Stimulated activated CD8-positive, alpha-beta memory T cell treated with anti-CD3 and anti-CD28 coated beads, Interleukin-15, amount 100 ng/mL, for 4 hours (primary cell): Measurements from ENCODE around the gene PARD6B.
"Not testable (repeated sequence)": the region's sequence is repeated elsewhere in the genome, so short reads cannot be mapped to it uniquely, and the experiment has no call there.

Source experiments
- DNase-seq, 2 donors: peaks; one replicate each; pipeline ENCODE4 v3.0.0-alpha.2; 2020; ENCODE audit warnings: low read depth in 2 of 2

The PARD6B gene

DNA sequence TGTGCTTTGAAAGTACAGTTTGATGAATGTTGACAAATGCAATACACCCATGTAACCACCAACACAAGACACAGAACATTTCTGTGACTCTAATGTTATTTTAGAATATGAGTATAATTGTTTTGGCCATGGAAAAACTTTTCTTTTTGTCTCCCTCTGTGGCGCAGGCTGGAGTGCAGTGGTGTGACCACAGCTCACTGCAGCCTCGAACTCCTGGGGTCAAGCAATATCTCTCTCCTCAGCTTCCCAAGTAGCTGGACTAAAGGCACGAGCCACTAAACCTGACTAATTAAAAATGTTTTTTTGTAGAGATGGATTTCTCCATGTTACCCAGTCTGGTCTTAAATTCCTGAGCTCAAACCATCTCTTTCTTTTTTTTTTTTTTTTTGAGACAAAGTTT, 43.1 kb downstream of the PARD6B start:
- no peak for DNase-seq

DNA sequence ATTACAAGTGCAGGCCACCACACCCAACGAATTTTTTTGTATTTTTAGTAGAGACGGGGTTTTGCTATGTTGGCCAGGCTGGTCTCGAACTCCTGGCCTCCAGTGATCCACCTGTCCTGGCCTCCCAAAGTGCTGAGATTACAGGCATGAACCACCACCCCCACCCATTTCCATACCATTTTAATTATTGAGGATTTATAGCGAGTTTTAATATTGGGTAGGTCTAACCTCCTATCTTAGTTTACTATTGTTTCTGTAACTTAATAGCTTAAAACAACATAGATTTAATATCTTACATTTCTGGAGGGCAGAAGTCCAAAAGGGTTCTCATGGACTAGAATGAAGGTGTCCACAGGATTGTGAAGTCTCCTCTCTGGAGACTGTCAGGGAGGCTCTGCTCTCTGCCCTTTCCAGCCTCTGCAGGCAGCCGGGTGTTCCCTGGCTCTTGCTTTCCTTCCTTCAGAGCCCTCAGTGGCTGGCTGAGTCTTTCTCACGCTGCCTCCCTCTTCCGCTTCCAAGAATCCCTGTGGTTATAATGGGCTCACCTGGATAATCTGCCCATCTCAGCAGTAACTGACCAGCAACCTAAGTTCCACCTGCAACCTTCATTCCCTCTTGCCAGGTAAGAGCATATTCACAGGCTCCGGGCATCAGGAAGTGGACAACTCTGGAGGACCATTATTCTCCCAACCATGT, 44.9 kb downstream of the PARD6B start:
- DNase-seq: no peak

DNA sequence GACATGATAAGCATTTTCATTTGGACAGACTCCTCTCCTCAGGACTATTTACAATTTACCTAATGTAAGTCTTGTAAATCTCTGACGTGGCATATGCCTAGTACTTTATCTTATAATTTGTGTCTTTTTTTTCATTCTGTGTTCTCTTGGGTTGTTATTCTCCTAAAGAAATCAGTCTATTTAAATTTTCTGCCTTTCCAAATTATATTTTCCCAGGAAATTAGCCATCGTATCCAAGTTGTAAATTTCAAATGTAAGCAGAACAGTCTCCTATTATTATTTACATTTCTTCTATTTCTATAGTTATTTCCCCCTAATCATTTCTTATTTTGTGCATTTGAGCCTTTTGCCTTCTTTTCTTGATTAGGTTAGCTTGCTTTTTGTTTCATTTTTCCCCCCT, 46.0 kb downstream of the PARD6B start:
- no peak for DNase-seq

DNA sequence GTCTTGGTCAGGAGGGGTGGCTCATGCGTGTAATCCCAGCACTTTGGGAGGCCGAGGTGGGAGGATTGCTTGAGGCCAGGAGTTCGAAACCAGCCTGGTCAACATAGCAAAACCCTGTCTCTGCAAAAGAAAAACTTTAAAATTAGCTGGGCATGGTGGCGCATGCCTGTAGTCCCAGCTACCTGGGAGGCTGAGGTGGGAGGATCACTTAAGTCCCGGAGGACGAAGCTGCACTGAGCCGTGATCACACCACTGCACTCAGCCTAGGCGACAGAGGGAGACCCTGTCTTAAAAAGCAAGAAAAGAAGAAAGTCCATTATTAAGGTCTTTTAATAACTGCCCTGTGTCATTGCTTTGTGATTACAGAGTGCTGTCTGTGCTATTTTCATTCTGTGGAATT, 47.6 kb downstream of the PARD6B start:
- not testable (repeated sequence) for DNase-seq

DNA sequence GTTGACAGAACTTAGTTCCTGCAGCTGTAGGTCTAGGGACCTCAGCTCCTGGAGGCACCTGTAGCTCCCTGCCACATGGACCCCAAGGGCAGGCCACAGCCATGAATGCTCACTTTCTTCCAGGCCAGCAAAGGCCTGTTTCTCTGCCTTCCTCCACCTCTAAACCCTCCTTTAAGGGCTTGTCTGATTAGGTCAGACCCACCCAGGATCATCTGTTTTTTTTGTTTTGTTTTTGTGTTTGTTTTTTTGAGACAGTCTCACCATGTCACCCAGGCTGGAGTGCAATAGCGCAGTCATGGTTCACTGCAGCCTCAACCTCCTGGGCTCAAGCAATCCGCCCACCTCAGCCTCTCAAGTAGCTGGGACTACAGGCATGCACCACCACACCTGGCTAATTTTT, 52.0 kb downstream of the PARD6B start:
- DNase-seq: no peak

DNA sequence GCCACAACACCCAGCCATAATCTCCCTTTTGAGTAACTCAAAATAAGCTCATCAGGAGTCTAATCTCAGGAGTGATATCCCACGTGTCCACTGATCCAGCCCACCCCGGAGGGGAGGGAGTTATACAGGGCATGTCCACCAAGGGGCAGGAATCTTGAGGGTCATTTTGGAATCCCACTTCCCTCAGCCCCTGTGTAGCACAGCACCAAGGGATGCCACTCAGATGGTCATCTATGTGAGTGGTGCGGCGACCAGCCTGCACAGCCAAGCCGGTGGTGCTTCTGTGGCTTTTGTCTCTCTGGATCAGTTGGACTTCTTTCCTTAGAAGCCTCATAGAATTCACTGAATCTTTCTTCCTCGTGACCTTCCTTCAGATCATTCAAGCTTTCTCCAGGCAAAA, 52.5 kb downstream of the PARD6B start:
- DNase-seq: no peak

DNA sequence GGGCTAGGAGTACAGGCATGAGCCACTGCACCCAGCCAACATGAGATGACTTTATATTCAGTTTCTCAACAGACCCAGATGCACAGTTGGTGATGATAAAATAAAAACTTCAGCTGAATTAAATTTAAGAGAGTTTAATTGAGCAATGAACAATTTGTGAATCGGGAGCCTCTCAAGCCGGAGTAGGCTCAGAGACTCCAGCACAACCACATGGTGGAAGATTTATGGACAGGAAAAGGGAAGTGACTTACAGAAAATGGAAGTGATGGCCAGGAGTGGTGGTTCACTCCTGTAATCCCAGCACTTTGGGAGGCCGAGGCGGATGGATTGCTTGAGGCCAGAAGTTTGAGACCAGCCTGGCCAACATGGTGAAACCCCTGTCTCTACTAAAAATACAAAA, 53.1 kb downstream of the PARD6B start:
- no peak for DNase-seq

DNA sequence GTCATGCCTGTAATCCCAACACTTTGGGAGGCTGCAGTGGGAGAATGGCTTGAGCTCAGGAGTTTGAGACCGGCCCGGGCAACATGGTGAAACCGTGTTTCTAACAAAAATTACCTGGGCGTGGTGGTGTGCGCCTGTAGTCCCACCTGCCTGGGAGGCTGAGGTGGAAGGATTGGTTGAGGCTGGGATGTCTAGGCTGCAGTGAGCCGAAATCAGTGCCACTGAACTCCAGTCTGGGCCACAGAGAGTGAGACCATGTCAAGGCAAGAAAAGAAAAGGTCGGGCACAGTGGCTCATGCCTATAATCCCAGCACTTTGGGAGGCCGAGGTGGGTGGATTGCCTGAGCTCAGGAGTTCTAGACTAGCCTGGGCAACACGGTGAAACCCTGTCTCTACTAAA, 55.3 kb downstream of the PARD6B start:
- DNase-seq: no peak

DNA sequence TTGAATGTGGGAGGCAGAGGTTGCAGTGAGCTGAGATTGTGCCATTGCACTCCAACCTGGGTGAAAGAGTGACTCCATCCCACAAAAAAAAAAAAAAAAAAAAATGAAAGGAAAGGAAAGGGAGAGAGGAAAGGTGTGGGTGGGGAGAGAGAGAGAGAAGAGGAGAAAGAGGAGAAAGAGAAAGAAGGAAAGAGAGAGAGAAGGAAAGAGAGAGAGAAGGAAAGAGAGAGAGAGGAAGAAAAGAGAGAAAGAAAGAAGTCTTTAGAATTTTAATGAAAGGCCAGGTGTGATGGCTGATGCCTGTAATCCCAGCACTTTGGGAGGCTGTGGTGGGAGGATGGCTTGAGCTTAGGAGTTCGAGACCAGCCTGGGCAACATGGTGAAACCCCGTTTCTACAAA, 55.8 kb downstream of the PARD6B start:
- DNase-seq: no peak

DNA sequence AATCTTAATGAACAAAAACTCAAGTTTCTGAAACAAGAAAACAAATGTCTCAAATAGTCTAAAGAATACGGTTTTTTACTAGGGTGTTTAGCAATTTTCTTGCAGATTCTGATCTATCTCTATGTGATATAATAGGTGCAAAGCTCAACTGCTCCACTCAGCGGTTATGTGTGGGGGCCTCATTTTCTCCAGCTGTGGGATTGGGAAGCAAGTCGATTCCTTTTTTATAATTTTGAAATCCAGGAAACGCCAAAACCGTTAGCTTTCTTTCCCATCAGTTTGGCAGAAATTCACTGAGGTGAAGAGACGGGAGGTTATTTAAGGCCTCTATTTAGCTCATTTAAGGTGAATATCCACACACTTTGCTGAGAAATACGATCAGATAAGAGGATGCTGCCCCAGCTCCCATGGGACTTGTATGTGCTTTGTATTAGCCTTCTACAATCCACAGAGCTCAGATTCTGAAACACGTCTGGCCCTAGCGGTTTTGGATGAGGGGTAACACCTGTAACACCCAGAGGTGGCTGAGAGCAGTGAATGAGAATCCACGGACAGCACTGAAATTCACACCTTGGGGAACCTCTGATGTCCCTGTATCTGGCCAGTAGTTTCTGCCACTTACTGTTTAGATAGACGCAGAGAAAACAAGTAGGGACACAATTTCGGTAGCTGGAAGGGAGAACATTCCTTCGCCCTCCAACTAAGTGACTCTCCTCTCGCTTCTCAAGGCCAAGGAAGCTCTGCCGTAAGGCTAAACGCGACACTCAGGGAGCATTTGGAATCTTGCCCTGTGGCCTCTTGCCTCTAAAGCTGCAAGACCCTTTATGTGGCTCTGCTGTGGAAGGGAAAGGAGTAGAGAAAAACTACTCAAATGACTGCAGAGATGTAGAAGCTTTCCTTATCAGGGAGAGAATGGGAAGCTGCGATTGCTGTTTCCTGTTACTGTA, 56.9 kb downstream of the PARD6B start:
- DNase-seq: no peak

DNA sequence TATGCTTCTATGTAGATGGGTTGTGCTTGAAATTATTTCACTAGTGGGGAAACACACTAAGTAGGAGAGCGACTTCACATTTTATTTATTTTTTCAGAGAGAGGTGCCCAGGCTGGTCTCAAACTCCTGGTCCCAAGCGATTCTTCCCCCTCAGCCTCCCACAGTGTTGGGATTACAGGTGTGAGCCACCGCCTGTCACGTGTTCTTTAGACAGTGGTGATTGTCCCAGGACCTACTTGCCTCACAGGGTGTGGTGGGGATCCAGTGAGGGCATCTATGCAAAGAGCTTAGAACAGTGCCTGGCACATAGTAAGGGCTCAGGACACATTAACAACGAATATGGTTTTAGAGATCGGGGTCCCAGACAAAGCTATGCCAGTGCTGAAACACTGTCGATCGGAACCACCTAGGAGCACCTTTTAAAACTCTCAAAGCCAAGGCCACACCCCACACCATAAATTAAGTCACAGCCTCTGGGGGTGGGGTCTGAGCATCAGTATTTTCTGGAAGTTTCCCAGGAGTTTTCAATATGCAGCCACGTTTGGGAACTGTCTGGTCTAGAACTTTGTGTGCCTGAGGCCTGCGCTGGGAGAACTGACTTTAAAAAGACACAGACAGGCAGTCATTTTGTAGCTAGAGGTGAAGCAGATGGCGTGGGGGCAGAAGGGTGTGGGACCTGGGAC, 58.7 kb downstream of the PARD6B start:
- no peak for DNase-seq

DNA sequence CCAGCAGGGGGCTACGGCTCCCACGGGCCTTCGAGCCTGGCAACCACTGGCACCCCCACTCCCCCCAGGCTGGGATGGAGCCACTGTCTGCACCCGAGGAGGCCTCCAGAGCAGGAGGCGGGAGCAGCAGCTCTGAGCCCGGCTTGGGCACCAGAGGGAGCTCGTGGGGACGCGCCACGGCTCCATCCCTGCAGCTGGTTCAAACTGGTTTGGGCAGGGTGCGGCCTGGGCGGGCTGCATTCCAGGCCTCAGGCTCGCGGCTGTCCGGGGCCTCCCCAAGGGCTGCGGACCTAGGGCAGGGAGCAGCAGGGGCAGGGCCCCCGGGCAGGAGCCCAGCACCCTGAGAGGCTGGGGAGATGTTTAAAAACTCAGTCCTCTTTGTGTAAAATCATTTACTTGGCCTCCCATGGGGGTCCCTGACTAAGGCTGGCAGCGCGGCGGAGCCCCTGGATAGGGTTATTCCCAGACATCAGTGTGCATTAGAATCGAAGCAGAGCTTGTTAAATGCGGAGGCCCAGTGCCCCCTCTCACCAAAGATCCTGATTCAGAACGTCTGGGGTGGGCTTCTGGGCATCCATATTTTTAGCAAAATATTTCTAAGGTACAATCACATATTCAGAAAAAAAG, 59.4 kb downstream of the PARD6B start:
- peak; percentile 55 to 56 for DNase-seq

DNA sequence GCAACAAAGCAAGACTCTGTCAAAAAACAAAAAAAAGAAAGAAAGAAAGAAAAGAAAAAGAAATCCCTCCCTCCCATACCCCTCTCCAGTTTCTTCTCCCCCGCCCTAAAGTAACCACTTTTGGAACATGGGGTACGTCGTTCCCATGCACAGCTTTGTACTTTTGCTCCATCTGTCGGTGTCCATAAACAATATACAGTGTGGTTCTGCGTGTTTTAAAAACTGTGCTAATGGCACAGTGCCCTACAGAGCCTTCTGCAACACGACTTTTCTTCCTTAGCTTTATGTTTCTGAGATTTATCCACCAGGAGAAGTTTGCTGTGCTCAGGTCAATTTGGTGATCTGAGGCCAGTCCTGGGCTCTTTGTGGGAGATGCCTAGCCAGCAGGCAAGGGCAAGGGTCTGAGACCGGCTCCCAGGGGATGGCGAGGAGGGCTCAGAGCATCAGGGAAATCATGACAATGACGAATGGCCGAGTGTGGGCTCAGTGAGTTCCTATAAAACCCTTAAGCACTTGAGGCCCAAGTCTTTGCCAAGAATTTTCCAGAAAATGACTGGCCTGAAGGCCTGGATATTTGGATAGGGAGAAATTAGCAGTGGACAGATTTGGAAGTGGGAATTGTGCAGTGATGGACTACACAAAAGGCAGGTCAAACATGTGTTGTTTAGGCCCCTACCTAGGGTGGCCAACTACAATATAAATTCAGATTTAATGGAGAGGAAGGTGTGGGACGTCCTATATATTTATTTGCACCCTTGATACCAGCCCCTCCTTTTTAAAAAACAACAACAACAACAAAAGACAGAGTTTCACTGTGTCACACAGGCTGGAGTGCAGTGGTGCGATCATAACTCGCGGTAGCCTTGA, 61.6 kb downstream of the PARD6B start:
- DNase-seq: no peak

DNA sequence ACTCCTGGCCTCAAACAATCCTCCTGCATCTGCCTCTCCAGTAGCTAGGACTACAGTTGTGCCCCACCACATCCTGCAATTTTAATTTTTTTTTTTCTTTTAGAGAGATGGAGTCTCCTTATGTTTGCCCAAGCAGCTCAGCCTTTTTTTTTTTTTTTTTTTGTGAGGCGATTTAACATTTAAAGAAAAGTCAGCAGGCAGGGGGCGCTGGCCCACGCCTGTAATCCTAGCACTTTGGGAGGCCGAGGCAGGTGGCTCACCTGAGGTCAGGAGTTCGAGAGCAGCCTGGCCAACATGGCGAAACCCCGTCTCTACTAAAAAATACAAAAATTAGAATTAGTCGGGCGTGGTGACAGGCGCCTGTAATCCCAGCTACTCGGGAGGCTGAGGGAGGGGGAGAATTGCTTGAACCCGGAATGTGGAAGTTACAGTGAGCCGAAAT, 62.2 kb downstream of the PARD6B start:
- DNase-seq: not testable (repeated sequence)

DNA sequence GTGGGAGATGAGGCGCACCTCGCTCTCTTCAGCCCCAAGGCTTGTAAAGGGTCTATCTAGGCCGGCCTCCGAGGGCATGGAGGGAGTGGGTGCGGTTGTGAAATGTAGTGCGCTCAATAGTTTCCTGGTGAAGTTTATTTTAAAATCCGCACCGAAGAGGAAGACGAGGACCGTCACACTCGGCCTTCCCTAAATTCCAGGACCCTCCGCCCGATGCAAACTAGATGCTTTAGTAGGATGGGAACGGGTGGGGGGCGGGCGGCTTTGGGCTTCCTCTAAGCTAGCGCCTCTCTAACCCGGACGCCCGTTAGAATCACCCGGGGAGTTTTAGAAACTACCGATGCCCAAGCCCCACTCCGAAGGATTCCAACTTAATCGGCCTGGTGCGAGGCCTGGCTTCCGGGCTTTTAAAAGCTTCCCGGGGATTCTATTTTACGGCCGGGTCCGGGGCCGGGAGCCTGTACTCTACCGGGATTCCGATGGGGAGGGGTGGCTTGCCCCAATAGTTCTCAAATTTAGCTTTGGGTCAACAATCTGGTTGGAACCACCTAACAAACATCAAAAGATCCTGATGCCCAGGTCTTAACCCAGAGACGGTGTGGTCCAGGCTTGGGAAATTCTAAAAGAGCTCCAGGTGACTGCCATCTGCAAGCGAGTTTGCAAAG, 62.9 kb downstream of the PARD6B start:
- DNase-seq: no peak

DNA sequence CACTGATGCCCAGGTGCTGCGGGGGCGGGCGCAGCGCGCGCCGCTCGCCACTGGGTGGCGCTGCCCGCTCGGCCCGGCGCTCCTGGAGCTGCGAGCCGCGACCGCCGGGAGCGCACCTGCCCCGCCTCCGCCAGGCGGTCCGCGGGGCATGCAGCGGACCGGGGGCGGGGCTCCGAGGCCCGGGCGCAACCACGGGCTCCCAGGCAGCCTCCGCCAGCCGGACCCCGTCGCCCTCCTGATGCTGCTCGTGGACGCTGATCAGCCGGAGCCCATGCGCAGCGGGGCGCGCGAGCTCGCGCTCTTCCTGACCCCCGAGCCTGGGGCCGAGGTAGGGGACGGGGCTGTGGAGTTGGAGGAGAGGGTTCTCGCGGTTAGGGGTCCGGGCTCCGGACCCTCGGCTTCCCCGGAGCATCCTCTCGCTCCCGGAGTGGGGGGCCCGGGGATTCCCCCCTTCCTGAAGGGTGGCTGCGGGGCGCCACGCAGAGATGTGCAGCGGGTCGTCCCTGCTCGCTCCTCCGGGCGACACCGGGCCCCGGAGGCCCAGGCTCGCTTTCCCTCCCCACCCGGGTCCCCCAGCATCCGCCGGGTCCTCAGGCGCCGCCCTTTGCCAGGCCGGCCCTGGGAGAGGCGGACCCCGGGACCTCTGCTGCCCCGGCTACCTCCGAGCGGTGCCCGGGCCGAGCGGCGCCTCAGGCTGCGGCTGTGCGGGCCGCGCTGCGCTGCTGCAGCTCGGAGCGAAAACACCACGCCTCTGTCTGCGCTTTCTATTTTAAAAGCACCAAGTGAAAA, 63.7 kb downstream of the PARD6B start, which contains the start of gene BCAS4:
Gene BCAS4 (plus strand): TSS at position 216 of the 789 bp plus-strand sequence. CDS start 23 bp downstream, at position 239.
- DNase-seq: peak; percentile 58 to 80

DNA sequence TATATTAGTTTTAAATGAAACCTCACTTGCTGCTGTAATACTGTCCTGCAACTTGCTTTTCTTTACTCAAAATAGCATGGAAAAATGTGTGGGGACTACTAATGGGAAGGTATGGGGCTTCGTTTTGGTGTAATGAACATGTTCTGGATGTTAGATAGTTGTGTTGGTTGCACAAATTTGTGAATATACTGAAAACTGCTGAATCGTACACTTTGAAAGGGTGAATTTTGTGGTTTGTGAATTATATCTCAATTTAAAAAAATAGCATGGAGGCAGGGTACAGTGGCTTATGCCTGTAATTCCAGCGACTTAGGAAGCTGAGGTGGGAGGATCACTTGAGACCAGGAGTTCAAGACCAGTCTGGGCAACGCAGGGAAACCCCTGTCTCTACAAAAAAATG, 65.8 kb downstream of the PARD6B start:
- DNase-seq: no peak

DNA sequence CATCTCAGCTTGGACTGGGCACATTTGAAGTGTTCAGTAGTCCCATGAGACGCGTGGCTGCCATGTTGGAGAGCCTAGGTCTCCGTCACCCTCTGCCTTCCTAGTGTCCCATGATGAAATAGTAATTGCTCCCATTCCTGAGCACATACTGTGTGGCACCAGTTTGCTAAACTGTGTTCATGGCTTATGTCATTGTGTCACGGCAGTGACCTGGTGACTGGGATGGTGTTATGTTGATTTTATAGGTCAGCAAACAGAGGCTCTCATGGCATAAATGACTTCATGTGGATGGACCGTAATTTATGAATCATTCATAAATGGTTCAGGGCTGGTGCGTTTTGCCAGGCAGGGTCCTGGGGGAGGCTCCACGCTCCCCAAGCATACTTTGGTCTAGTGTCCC, 67.3 kb downstream of the PARD6B start:
- DNase-seq: no peak

DNA sequence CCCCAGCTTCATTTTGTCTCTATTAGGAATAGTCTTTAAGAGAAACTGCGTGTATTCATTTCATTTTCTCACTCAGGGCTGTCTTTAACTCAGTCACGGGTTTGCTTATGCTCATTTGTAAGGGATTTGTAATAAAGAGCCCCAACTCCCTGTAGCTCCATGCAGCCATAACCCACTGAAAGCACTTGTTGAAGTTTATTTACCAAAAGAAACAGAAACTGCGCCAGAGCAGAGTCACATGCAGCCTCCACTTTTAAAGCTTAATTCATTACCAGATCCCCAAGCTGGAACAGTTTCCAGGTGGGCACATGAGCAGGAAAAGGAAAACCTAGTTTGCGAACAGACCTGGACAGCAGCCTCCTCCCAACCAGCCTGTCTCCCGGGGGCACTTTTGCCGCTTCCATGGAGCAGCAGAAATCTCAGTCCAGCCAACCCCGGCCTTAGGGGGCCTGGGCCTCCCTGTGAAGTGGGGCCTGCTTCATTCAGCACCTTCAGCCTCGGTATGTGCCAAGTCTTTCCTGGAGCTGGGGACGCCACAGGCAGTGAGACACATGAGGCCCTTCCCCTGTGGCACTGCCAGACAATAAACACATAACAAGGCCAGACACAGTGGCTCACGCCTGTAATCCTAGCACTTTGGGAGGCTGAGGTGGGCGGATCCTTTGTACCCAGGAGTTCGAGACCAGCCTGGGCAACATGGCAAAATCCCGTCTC, 68.0 kb downstream of the PARD6B start:
- DNase-seq: no peak
